OCI-LY1 (cell line): ENCODE data around the gene L3MBTL3.

Experiments used
- CTCF ChIP-seq: fragments of 200-600 bp; sonication (generic), shearing (Covaris generic); IDR thresholded peaks from 2 replicates; pipeline ENCODE4 v1.5.1; 2017; ENCODE audit warnings: mild to moderate bottlenecking, antibody characterized with exemption, low read length, moderate library complexity, mixed read lengths
- EZH2 ChIP-seq: fragments of 200-600 bp; sonication (generic), shearing (Covaris generic); IDR thresholded peaks from 2 replicates; pipeline ENCODE4 v1.8.0; 2017; ENCODE audit warnings: borderline replicate concordance, mixed run types, mild to moderate bottlenecking, antibody characterized with exemption, low read length, moderate library complexity, mixed read lengths

DNA sequence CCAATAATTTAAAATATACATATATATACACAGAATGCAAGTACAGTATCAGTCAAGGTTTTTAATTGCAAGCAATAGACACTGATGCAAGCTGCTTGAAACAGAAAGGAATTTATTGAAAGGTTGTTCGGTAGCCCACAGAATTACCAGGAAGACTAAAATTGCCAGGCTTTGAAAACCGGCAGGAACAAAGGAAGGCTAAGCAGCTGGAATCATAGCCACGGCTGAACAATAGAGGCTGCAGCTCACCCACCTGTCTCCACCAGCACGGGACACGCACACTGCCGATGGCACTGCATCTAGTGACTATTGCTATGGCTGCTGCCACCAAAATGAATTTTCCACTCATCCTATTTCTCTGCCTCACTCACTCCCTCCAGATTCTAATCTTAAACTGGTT lies 22.0 kb upstream of the L3MBTL3 start:
- TF ChIP-seq CTCF: no peak
- TF ChIP-seq EZH2: no peak
